H1 (cell line): ENCODE data around the gene DENND4A. TPM values are rescaled to one million over a fixed set of nuclear protein-coding genes. Genes with fewer than 3 reads are reported as not detected.

Source experiments
- CTCF ChIA-PET: fragments of 300-600 bp; sonication (Branson Sonifier 250); formaldehyde crosslinking; loops from one replicate; lab custom pipeline; 2021; ENCODE audit not compliant: partially characterized antibody; lab: Charles Lee
- POLR2A ChIA-PET: fragments of 300-600 bp; sonication (Branson Sonifier 250); formaldehyde crosslinking; loops from one replicate; lab custom pipeline; 2021; ENCODE audit warnings: inconsistent platforms; ENCODE audit not compliant: partially characterized antibody; lab: Charles Lee
- DNase-seq, 2 experiments: peaks; one replicate each; pipeline versions ENCODE4 v3.0.0 to v3.0.0-alpha.2; 2010 to 2022; ENCODE audit warnings: low spot score in 2 of 2, low read depth in 1 of 2, mixed read lengths in 1 of 2
- FAIRE-seq: peaks from 2 replicates; lab custom pipeline; 2011; peaks lifted over from hg19 to GRCh38; lab: Jason Lieb, UNC
- H2AFZ ChIP-seq: 2 replicates; pipeline ENCODE4 v1.8.1; 2012; ENCODE audit warnings: low read length, inconsistent platforms
- H2AK5ac ChIP-seq: 2 replicates; pipeline ENCODE4 v1.6.1; 2013; ENCODE audit warnings: low read depth, low read length
- H2BK120ac ChIP-seq: replicated peaks from 2 replicates; pipeline ENCODE3; 2013; ENCODE audit warnings: low read depth, low read length, inconsistent platforms
- H2BK12ac ChIP-seq: 2 replicates; pipeline ENCODE4 v1.6.1; 2013; ENCODE audit warnings: low read depth, low read length
- H2BK15ac ChIP-seq: 2 replicates; pipeline ENCODE4 v1.6.1; 2013; ENCODE audit warnings: low read length
- H2BK20ac ChIP-seq: 2 replicates; pipeline ENCODE4 v1.6.1; 2013; ENCODE audit warnings: low read length
- H2BK5ac ChIP-seq: 2 replicates; pipeline ENCODE4 v1.6.1; 2013; ENCODE audit warnings: low read depth, low read length
- H3K14ac ChIP-seq: 2 replicates; pipeline ENCODE4 v1.6.1; 2013; ENCODE audit warnings: inconsistent platforms; ENCODE audit not compliant: insufficient read length
- H3K18ac ChIP-seq: 2 replicates; pipeline ENCODE4 v1.6.1; 2013; ENCODE audit warnings: low read length; ENCODE audit errors: extremely low read depth
- H3K23ac ChIP-seq: 2 replicates; pipeline ENCODE4 v1.6.1; 2013; ENCODE audit warnings: inconsistent platforms; ENCODE audit not compliant: insufficient read length
- H3K23me2 ChIP-seq: 2 replicates; pipeline ENCODE4 v1.6.1; 2013; ENCODE audit warnings: low read depth, low read length
- H3K27ac ChIP-seq: 2 replicates; pipeline ENCODE4 v1.6.1; 2011; ENCODE audit warnings: low read depth, low read length, inconsistent platforms
- H3K27me3 ChIP-seq, 4 experiments: replicated peaks in 1 of 4; 1 replicate in 1 of 4; 2 replicates in 3 of 4; pipeline versions ENCODE4 v1.6.1 to v1.8.1; 2011 to 2013; ENCODE audit warnings: low read length in 3 of 4, mild to moderate bottlenecking in 3 of 4, inconsistent platforms in 2 of 4, mixed read lengths in 2 of 4, moderate library complexity in 1 of 4; ENCODE audit not compliant: control insufficient read depth in 3 of 4, insufficient read depth in 3 of 4; ENCODE audit errors: extremely low read depth in 1 of 4
- H3K36me3 ChIP-seq, 4 experiments: 2 replicates each; pipeline versions ENCODE4 v1.6.1 to v1.8.1; 2011 to 2013; ENCODE audit warnings: mild to moderate bottlenecking in 4 of 4, low read length in 3 of 4, moderate library complexity in 2 of 4, control low read depth in 1 of 4, inconsistent platforms in 1 of 4; ENCODE audit not compliant: insufficient read depth in 4 of 4, control insufficient read depth in 2 of 4
- H3K4ac ChIP-seq: replicated peaks from 2 replicates; pipeline ENCODE3; 2013; ENCODE audit warnings: low read length, low read depth, mixed read lengths, inconsistent platforms; ENCODE audit not compliant: insufficient read length
- H3K4me1 ChIP-seq, 4 experiments: replicated peaks in 1 of 4; 1 replicate in 1 of 4; 2 replicates in 3 of 4; pipeline versions ENCODE4 v1.6.1 to v1.8.1; 2011 to 2013; ENCODE audit warnings: low read length in 3 of 4, inconsistent platforms in 2 of 4, mixed read lengths in 1 of 4; ENCODE audit not compliant: insufficient read depth in 4 of 4, control insufficient read depth in 3 of 4
- H3K4me2 ChIP-seq, 2 experiments: 2 replicates each; pipeline versions ENCODE4 v1.6.1 to v1.8.1; 2011 to 2013; ENCODE audit warnings: low read depth in 2 of 2, low read length in 2 of 2, control low read depth in 1 of 2, inconsistent platforms in 1 of 2, mild to moderate bottlenecking in 1 of 2; ENCODE audit not compliant: insufficient read depth in 1 of 2
- H3K4me3 ChIP-seq, 4 experiments: fragments of 200-600, 300-600 bp in 1 of 4; sonication (generic), shearing (Covaris generic), sonication (Bioruptor Twin) in 1 of 4; 2 replicates each; pipeline versions ENCODE4 v1.5.1 to v1.8.1; 2011 to 2016; ENCODE audit warnings: low read length in 4 of 4, low read depth in 3 of 4, control low read depth in 2 of 4, inconsistent platforms in 2 of 4, mild to moderate bottlenecking in 2 of 4, mixed read lengths in 1 of 4, moderate library complexity in 1 of 4; ENCODE audit not compliant: insufficient read depth in 2 of 4; ENCODE audit errors: extremely low read depth in 1 of 4
- H3K56ac ChIP-seq: replicated peaks from 2 replicates; pipeline ENCODE3; 2013; ENCODE audit warnings: low read depth, mild to moderate bottlenecking, mixed read lengths, low read length, inconsistent platforms; ENCODE audit not compliant: insufficient read length
- H3K79me1 ChIP-seq: 2 replicates; pipeline ENCODE4 v1.6.1; 2013; ENCODE audit warnings: low read depth, low read length, control low read depth
- H3K79me2 ChIP-seq, 2 experiments: 2 replicates each; pipeline versions ENCODE4 v1.6.1 to v1.8.1; 2012 to 2013; ENCODE audit warnings: low read length in 2 of 2, mild to moderate bottlenecking in 2 of 2, inconsistent platforms in 1 of 2; ENCODE audit not compliant: insufficient read depth in 2 of 2, control insufficient read depth in 1 of 2
- H3K9ac ChIP-seq, 4 experiments: replicated peaks in 1 of 4; 1 replicate in 1 of 4; 2 replicates in 3 of 4; pipeline versions ENCODE4 v1.6.1 to v1.8.1; 2011 to 2013; ENCODE audit warnings: low read depth in 3 of 4, low read length in 3 of 4, control low read depth in 2 of 4, mild to moderate bottlenecking in 2 of 4, moderate library complexity in 2 of 4, inconsistent platforms in 1 of 4; ENCODE audit errors: extremely low read depth in 1 of 4
- H3K9me3 ChIP-seq, 2 experiments: 2 replicates each; pipeline versions ENCODE4 v1.6.1 to v1.8.1; 2012 to 2013; ENCODE audit warnings: mild to moderate bottlenecking in 2 of 2, moderate library complexity in 2 of 2, control low read depth in 1 of 2, inconsistent platforms in 1 of 2, low read depth in 1 of 2, low read length in 1 of 2, mixed read lengths in 1 of 2; ENCODE audit not compliant: insufficient read depth in 2 of 2
- H4K20me1 ChIP-seq, 2 experiments: replicated peaks in 1 of 2; 2 replicates each; pipeline versions ENCODE3 to v1.8.1; 2011 to 2013; ENCODE audit warnings: inconsistent platforms in 2 of 2, low read length in 2 of 2, mild to moderate bottlenecking in 1 of 2; ENCODE audit not compliant: insufficient read depth in 2 of 2, control insufficient read depth in 1 of 2
- H4K5ac ChIP-seq: 2 replicates; pipeline ENCODE4 v1.6.1; 2013; ENCODE audit warnings: low read length, low read depth, mixed read lengths, inconsistent platforms; ENCODE audit not compliant: insufficient read length
- H4K8ac ChIP-seq: 2 replicates; pipeline ENCODE4 v1.8.0; 2013; ENCODE audit warnings: mild to moderate bottlenecking, moderate library complexity, low read length, inconsistent platforms; ENCODE audit not compliant: insufficient read depth; ENCODE audit errors: extremely low read depth
- H4K91ac ChIP-seq: replicated peaks from 2 replicates; pipeline ENCODE3; 2013; ENCODE audit warnings: low read length, mixed read lengths, inconsistent platforms; ENCODE audit not compliant: insufficient read length
- CBX8 ChIP-seq: fragments of 300-800, 300-1000 bp; sonication (generic); IDR thresholded peaks from 2 replicates; pipeline ENCODE4 v1.7.1; 2016; ENCODE audit warnings: low read depth, low read length, borderline replicate concordance
- EP300 ChIP-seq, 2 experiments: IDR thresholded peaks; 1 replicate in 1 of 2; 2 replicates in 1 of 2; pipeline ENCODE4 v1.6.1; 2011 to 2012; ENCODE audit warnings: low read depth in 2 of 2, low read length in 2 of 2, mild to moderate bottlenecking in 2 of 2, borderline replicate concordance in 1 of 2, inconsistent platforms in 1 of 2, moderate library complexity in 1 of 2
- GABPA ChIP-seq: IDR thresholded peaks from 2 replicates; pipeline ENCODE4 v1.6.1; 2011; ENCODE audit warnings: mild to moderate bottlenecking, low read length, moderate library complexity, borderline replicate concordance; ENCODE audit not compliant: insufficient read depth
- GTF2F1 ChIP-seq: IDR thresholded peaks from 2 replicates; pipeline ENCODE4 v1.6.1; 2012; ENCODE audit warnings: low read depth, low read length, improper control_type of control experiment, borderline replicate concordance
- HDAC6 ChIP-seq: IDR thresholded peaks from one replicate; pipeline ENCODE4 v1.7.1; 2012; ENCODE audit warnings: low read depth, mild to moderate bottlenecking, inconsistent platforms, low read length, moderate library complexity
- KDM5A ChIP-seq: fragments of 200-600 bp; IDR thresholded peaks from 2 replicates; pipeline ENCODE4 v1.7.1; 2012; ENCODE audit warnings: mild to moderate bottlenecking, low read length, inconsistent platforms, mixed read lengths
- MAX ChIP-seq: IDR thresholded peaks from 2 replicates; pipeline ENCODE4 v1.6.1; 2012; ENCODE audit warnings: inconsistent platforms
- POLR2AphosphoS5 ChIP-seq: IDR thresholded peaks from 2 replicates; pipeline ENCODE4 v1.6.1; 2011; ENCODE audit warnings: low read depth, low read length
- RFX5 ChIP-seq: IDR thresholded peaks from 2 replicates; pipeline ENCODE4 v1.6.1; 2011; ENCODE audit warnings: low read depth, low read length, improper control_type of control experiment, borderline replicate concordance
- RXRA ChIP-seq: IDR thresholded peaks from 2 replicates; pipeline ENCODE4 v1.6.1; 2011; ENCODE audit warnings: low read depth, mild to moderate bottlenecking, low read length, moderate library complexity; ENCODE audit not compliant: insufficient read depth
- SIX5 ChIP-seq: IDR thresholded peaks from 2 replicates; pipeline ENCODE4 v1.6.1; 2011; ENCODE audit warnings: mild to moderate bottlenecking, low read depth, low read length
- SRF ChIP-seq: IDR thresholded peaks from 2 replicates; pipeline ENCODE4 v1.6.1; 2011; ENCODE audit warnings: mild to moderate bottlenecking, low read depth, low read length, moderate library complexity
- TCF12 ChIP-seq: IDR thresholded peaks from 2 replicates; pipeline ENCODE4 v1.6.1; 2011; ENCODE audit warnings: low read depth, mild to moderate bottlenecking, low read length
- WGBS, 2 experiments: shearing (Covaris generic) in 1 of 2; methylation state at CpG; one replicate each; pipeline versions ENCODE4 v1.1.6 to v1.1.7; 2013 to 2015; ENCODE audit warnings: low lambda C conversion rate in 2 of 2, mixed read lengths in 2 of 2, inconsistent platforms in 1 of 2, low coverage in 1 of 2, missing lambda C conversion rate in 1 of 2; ENCODE audit not compliant: insufficient replicate concordance in 2 of 2, insufficient coverage in 1 of 2, insufficient read length in 1 of 2; ENCODE audit errors: extremely low coverage in 1 of 2, missing lambda C conversion rate in 1 of 2; 5-methylcytosine and 5-hydroxymethylcytosine counted together
- polyA plus RNA-seq, 7 experiments: library from polyadenylated mRNA; depleted of rRNA in 3 of 7; stranded (reverse) in 5 of 7; unstranded in 2 of 7; fragments of >200 nt in 5 of 7; fragments of 200-250 nt in 2 of 7; gene quantifications; 1 replicate in 5 of 7; 2 replicates in 1 of 7; 4 replicates in 1 of 7; pipeline versions ENCODE4 v1.2.1 to v1.2.3, GENCODE V29; 2011 to 2013; ENCODE audit warnings: missing spikeins in 2 of 7, mixed read lengths in 2 of 7
- total RNA-seq: library from RNA; stranded (reverse); fragmentation: NEBNext Ultra II Directional; extraction: Animal tissue kit (Norgen Biotek cat#: 25700); gene quantifications from 2 replicates; pipeline ENCODE4 v1.2.1, GENCODE V29; 2021

The DENND4A gene
- total and polyA plus RNA-seq, 2 of the 8 experiments (the other 6 are each of a cell fraction or from before 2014, with no cell fraction given), result 1.3 to 4.7 TPM

GRCh38 chr15:65676123-65676522 lies 116.0 kb downstream of the DENND4A start:
- Histone ChIP-seq H3K23ac (no peak overlapping the region), H2AFZ (no peak overlapping the region), H3K27ac (no peak overlapping the region), H4K8ac (no peak overlapping the region), H3K4me1 (no peaks in the 10 kb centered on the region), H2BK20ac (no peak overlapping the region), H2BK12ac (no peak overlapping the region), H3K79me2 (no peaks in the 10 kb centered on the region), H2AK5ac (no peak overlapping the region), H4K20me1 (no peaks in the 10 kb centered on the region), H3K14ac (no peak overlapping the region), H3K36me3 (no peaks in the 10 kb centered on the region), H3K27me3 (no peaks in the 10 kb centered on the region), H3K9me3 (no peaks in the 10 kb centered on the region), H3K4me2 (no peak overlapping the region), H3K9ac (no peak overlapping the region), H2BK15ac (no peak overlapping the region), H2BK5ac (no peak overlapping the region), H3K4ac (no peak overlapping the region), H3K4me3 (no peak overlapping the region), H3K56ac (no peak overlapping the region), H3K23me2 (no peaks in the 10 kb centered on the region), H3K18ac (no peak overlapping the region), H2BK120ac (no peak overlapping the region), H4K91ac (no peak overlapping the region), H4K5ac (no peak overlapping the region), H3K79me1 (no peaks in the 10 kb centered on the region)
- DNase-seq (no peak), FAIRE-seq (no peak)
- ChIA-PET CTCF (no interaction called here), POLR2A (no interaction called here)
- 86% methylated on average over 2 of the region's 2 CpGs; no CpG with 5 or more reads in 1 of the 2 experiments for WGBS, 2 experiments
- TF ChIP-seq CBX8 (no peak), SIX5 (no peak), POLR2AphosphoS5 (no peak), TCF12 (no peak), SRF (no peak), RFX5 (no peak), EP300 (IDR thresholded peaks at IDR 0.05; ENCODE audit: borderline replicate concordance in 1 of 2, low read depth in 2 of 2, low read length in 2 of 2) (no peak), GABPA (no peak), GTF2F1 (no peak), RXRA (no peak), MAX (no peak), KDM5A (no peak), HDAC6 (no peak)
